K562 (cell line): Measurements from ENCODE around the gene AAK1.

Experiments
- ATF1 ChIP-seq, 2 experiments: fragments of 450-650 bp in 1 of 2; IDR thresholded peaks; 2 replicates each; pipeline ENCODE4 v1.6.1; 2016; ENCODE audit warnings: missing compliant biosample characterization in 1 of 2, missing genetic modification characterization in 1 of 2
- BCL6 ChIP-seq: fragments of 250-450 bp; sonication (Bioruptor Pico); IDR thresholded peaks from 2 replicates; pipeline ENCODE4 v1.4.0; 2020
- CEBPG ChIP-seq, 3 experiments: fragments of 200-800 bp in 1 of 3; sonication (Bioruptor generic) in 1 of 3; sonication (generic) in 1 of 3; formaldehyde crosslinking in 1 of 3; IDR thresholded peaks in 2 of 3; conservative IDR thresholded peaks in 1 of 3; 2 replicates each; pipeline versions ENCODE4 v1.6.1 to v1.8.0; 2016 to 2022; ENCODE audit warnings: missing compliant biosample characterization in 2 of 3, missing genetic modification characterization in 2 of 3, mild to moderate bottlenecking in 1 of 3, missing genetic modification reagents in 1 of 3
- CTCF ChIP-seq, 3 experiments: IDR thresholded peaks in 2 of 3; conservative IDR thresholded peaks in 1 of 3; 2 replicates each; pipeline ENCODE4 v1.5.1; 2011 to 2012; ENCODE audit warnings: low read length in 3 of 3, mild to moderate bottlenecking in 3 of 3, control low read depth in 2 of 3, improper control_type of control experiment in 1 of 3, inconsistent platforms in 1 of 3, low read depth in 1 of 3, mixed read lengths in 1 of 3, moderate library complexity in 1 of 3; ENCODE audit not compliant: insufficient read depth in 2 of 3
- JUN ChIP-seq, 2 experiments: sonication (generic) in 1 of 2; formaldehyde crosslinking in 1 of 2; IDR thresholded peaks; 2 replicates each; pipeline versions ENCODE4 v1.6.1 to v1.8.0; 2012 to 2022; ENCODE audit warnings: borderline replicate concordance in 2 of 2, mild to moderate bottlenecking in 2 of 2, improper control_type of control experiment in 1 of 2, low read depth in 1 of 2, low read length in 1 of 2, missing genetic modification reagents in 1 of 2
- NFYB ChIP-seq: IDR thresholded peaks from 2 replicates; pipeline ENCODE4 v1.6.1; 2011; ENCODE audit warnings: mild to moderate bottlenecking, moderate library complexity; ENCODE audit not compliant: insufficient read length; ENCODE audit errors: extremely low read depth
- NKRF ChIP-seq: fragments of 450-650 bp; IDR thresholded peaks from 2 replicates; pipeline ENCODE4 v1.6.1; 2016; ENCODE audit warnings: borderline replicate concordance
- POLR2AphosphoS5 ChIP-seq: IDR thresholded peaks from 2 replicates; pipeline ENCODE4 v1.6.1; 2011; ENCODE audit warnings: mild to moderate bottlenecking, low read depth, low read length, moderate library complexity; ENCODE audit not compliant: control insufficient read depth, insufficient read depth
- SP1 ChIP-seq: sonication (generic); formaldehyde crosslinking; IDR thresholded peaks from 2 replicates; pipeline ENCODE4 v1.8.1; 2022; ENCODE audit warnings: mild to moderate bottlenecking, missing genetic modification reagents
- SRF ChIP-seq, 2 experiments: fragments of 250-450, 450-650 bp in 1 of 2; sonication (Bioruptor Pico) in 1 of 2; sonication (generic) in 1 of 2; formaldehyde crosslinking; IDR thresholded peaks; 2 replicates each; pipeline versions ENCODE4 v1.5.0 to v1.5.1; 2020 to 2022; ENCODE audit warnings: mild to moderate bottlenecking in 1 of 2, missing genetic modification reagents in 1 of 2
- TEAD1 ChIP-seq, 2 experiments: fragments of 450-650 bp in 1 of 2; sonication (generic) in 1 of 2; formaldehyde crosslinking; IDR thresholded peaks; 2 replicates each; pipeline versions ENCODE4 v1.4.0 to v1.8.0; 2020 to 2022; ENCODE audit warnings: mild to moderate bottlenecking in 2 of 2, missing genetic modification reagents in 1 of 2
- XRCC4 ChIP-seq: IDR thresholded peaks from one replicate; pipeline ENCODE4 v1.6.1; 2011; ENCODE audit not compliant: insufficient read depth, insufficient read length; ENCODE audit errors: extremely low read depth
- ZNF398 ChIP-seq: fragments of 250-450 bp; sonication (Bioruptor Pico); IDR thresholded peaks from 2 replicates; pipeline ENCODE4 v1.8.0; 2021; ENCODE audit warnings: moderate library complexity, mild to moderate bottlenecking, inconsistent platforms

- TF ChIP-seq JUN (IDR thresholded peaks at IDR 0.05; ENCODE audit: borderline replicate concordance, low read depth, low read length) (no peak), JUN (CRISPR knock-in tag; IDR thresholded peaks at IDR 0.05; ENCODE audit: borderline replicate concordance) (no peak), POLR2AphosphoS5 (no peak), ZNF398 (CRISPR knock-in tag) (no peak), SRF (CRISPR knock-in tag; IDR thresholded peaks at IDR 0.05) (no peak), BCL6 (CRISPR knock-in tag) (no peak), NFYB (no peak), ATF1 (CRISPR knock-in tag; IDR thresholded peaks at IDR 0.05) (no peak), ATF1 (tag; IDR thresholded peaks at IDR 0.05) (no peak), SP1 (no peak), TEAD1 (CRISPR knock-in tag; IDR thresholded peaks at IDR 0.05) (no peak), CEBPG (CRISPR knock-in tag; IDR thresholded peaks at IDR 0.05) (no peak), CEBPG (tag; conservative IDR thresholded peaks at IDR 0.05 in 1 of 2, IDR thresholded peaks at IDR 0.05 in 1 of 2) (no peak), XRCC4 (no peak), CTCF (IDR thresholded peaks at IDR 0.05 in 2 of 3, conservative IDR thresholded peaks at IDR 0.05 in 1 of 3; ENCODE audit: insufficient read depth in 2 of 3, low read depth in 1 of 3, low read length in 3 of 3) (no peak), NKRF (no peak)
Observed at GRCh38 chr2:69617744-69618143, 25.8 kb downstream of the AAK1 start.
